ENCODE measurements around the gene GTF2H4. TPM values are rescaled to one million over a fixed set of nuclear protein-coding genes. Genes with fewer than 3 reads are reported as not detected.
A peak's percentile ranks its signal among the peaks of the same experiment; 100 is the strongest.
"Not testable (repeated sequence)": the region's sequence is repeated elsewhere in the genome, so short reads cannot be mapped to it uniquely, and the experiment has no call there.

GTF2H4 gene
- total RNA-seq, 2 donors from 2014 or later, result 43.5 to 46.9 TPM

DNA sequence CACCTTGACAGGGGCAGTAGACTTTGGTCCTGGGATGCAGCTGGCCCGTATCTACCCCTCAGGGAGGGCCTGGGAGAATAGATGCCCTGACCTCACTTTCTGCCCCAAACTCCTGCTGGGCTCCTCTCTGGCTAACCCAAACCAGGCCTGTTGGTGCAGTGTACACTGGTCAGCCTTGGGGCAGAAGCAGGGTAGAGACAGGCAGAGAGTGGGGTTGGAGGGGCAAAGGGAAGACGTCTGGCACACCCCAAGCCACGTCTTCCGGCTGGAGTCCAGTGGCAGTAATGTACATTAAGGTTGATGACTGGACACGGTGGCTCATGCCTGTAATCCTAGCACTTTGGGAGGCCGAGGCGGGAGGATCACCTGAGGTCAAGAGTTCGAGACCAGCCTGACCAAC lies 14.3 kb upstream of the GTF2H4 start:
- Mint-ChIP-seq H3K4me3 (no peak overlapping the region), H3K4me1 (ENCODE audit: low read depth) (no peaks in the 10 kb centered on the region), H3K27me3 (ENCODE audit: low read depth) (no peaks in the 10 kb centered on the region), H3K36me3 (ENCODE audit: insufficient read depth in 2 of 2) (peaks cover 0 to 2% of the 10 kb centered on the region in 2 donors), H3K27ac (no peak overlapping the region), H3K9me3 (no peaks in the 10 kb centered on the region)
- DNase-seq, result no peak
- no peak for ATAC-seq (replicated peaks in 1 of 2)

DNA sequence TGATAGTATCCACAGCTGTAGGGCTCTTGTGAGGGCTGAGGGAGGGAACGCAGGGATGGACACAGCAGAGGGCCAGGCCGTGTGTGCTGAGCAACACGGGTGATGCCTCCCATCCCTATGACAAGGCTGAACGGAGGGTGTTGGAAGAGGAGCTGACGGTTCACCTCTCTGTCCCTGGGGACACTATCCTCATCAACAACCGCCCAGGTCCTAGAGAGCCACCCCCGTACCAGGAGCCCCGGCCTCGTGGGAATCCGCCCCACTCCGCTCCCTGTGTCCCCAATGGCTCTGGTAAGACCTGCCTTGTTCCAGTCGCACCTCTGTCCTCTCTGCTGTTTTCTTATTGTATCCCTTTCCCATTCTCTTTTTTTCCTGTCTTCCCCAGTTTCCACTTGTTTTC lies 13.6 kb upstream of the GTF2H4 start:
- no peak overlapping the region for H3K27ac Mint-ChIP-seq
- ATAC-seq (replicated peaks in 1 of 2), result no peak
- no peaks in the 10 kb centered on the region for H3K4me1 Mint-ChIP-seq (ENCODE audit: low read depth)
- no peaks in the 10 kb centered on the region for H3K27me3 Mint-ChIP-seq (ENCODE audit: low read depth)
- no peak for DNase-seq
- H3K4me3 Mint-ChIP-seq, result no peak overlapping the region
- peaks cover 0 to 2% of the 10 kb centered on the region in 2 donors for H3K36me3 Mint-ChIP-seq (ENCODE audit: insufficient read depth in 2 of 2)
- no peaks in the 10 kb centered on the region for H3K9me3 Mint-ChIP-seq

DNA sequence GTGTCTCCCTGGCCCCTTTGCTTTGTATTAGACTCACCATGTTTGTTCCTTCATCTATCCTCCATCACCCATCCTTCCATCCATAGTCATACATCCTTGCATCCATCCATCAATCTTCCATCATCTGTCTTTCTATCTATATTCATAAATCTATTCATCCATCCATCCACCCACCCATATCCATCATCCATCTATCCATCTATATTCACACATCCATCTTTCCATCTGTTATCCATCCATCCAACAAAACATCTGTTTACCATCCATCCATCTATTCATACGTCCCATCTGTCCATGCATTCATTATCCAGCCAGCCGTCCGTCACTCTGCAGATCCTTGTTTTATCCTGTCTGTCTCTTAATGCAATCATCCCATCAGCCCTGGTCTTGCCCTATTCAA lies 13.1 kb upstream of the GTF2H4 start:
- H3K4me3 Mint-ChIP-seq, result no peak overlapping the region
- no peak for DNase-seq
- ATAC-seq (replicated peaks in 1 of 2), result no peak
- no peaks in the 10 kb centered on the region for H3K27me3 Mint-ChIP-seq (ENCODE audit: low read depth)
- H3K36me3 Mint-ChIP-seq (ENCODE audit: insufficient read depth in 2 of 2), result peaks cover 0 to 2% of the 10 kb centered on the region in 2 donors
- no peak overlapping the region for H3K27ac Mint-ChIP-seq
- H3K4me1 Mint-ChIP-seq (ENCODE audit: low read depth), result no peaks in the 10 kb centered on the region
- H3K9me3 Mint-ChIP-seq, result no peaks in the 10 kb centered on the region

DNA sequence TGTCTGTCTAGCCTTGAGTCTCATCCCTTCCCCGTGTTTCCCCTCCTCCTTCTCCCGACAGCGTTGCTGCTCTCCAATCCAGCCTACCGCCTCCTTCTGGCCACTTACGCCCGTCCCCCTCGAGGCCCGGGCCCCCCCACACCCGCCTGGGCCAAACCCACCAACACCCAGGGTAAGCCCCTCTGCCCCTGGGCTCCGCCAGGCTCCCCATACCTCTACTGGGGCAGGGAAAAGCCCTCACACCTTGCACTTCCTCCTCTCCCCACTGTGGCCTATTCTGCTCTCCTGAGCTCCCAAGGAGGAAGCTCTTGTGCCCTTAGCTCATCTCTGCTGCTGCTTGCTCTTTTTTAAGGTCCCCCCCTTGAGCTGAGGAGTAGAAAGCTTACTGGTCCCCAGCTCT lies 12.7 kb upstream of the GTF2H4 start:
- Mint-ChIP-seq H3K27me3 (ENCODE audit: low read depth) (no peaks in the 10 kb centered on the region), H3K4me1 (ENCODE audit: low read depth) (no peaks in the 10 kb centered on the region), H3K4me3 (no peak overlapping the region), H3K9me3 (no peaks in the 10 kb centered on the region), H3K36me3 (ENCODE audit: insufficient read depth in 2 of 2) (peaks cover 0 to 2% of the 10 kb centered on the region in 2 donors), H3K27ac (no peak overlapping the region)
- DNase-seq (no peak), ATAC-seq (replicated peaks in 1 of 2) (no peak)

DNA sequence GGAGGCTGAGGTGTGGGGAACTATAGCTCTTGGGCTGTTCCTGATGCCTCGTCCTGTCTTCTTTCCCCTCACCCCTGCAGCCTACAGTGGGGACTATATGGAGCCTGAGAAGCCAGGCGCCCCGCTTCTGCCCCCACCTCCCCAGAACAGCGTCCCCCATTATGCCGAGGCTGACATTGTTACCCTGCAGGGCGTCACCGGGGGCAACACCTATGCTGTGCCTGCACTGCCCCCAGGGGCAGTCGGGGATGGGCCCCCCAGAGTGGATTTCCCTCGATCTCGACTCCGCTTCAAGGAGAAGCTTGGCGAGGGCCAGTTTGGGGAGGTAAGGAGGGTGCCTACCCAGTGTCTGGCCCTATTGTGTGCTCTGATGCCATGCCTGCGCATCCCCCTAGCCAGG lies 11.5 kb upstream of the GTF2H4 start:
- ATAC-seq (replicated peaks in 1 of 2) (no peak), DNase-seq (no peak)
- Mint-ChIP-seq H3K27me3 (ENCODE audit: low read depth) (no peaks in the 10 kb centered on the region), H3K9me3 (no peaks in the 10 kb centered on the region), H3K4me1 (ENCODE audit: low read depth) (peaks cover 5% of the 10 kb centered on the region), H3K27ac (no peak overlapping the region), H3K36me3 (ENCODE audit: insufficient read depth in 2 of 2) (peaks cover 0 to 2% of the 10 kb centered on the region in 2 donors), H3K4me3 (no peak overlapping the region)

DNA sequence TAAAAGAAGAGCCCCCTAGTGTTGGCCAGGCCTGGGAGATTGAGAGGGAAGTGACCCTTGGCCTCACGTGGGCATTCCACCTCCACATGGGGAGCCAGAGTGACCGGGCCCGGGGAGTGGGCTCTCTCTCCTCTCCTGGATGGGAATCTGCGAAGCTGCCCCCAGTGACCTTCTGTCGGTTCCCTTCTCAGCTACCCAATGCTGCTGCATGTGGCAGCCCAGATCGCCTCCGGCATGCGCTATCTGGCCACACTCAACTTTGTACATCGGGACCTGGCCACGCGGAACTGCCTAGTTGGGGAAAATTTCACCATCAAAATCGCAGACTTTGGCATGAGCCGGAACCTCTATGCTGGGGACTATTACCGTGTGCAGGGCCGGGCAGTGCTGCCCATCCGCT lies 10.1 kb upstream of the GTF2H4 start:
- Mint-ChIP-seq H3K27me3 (ENCODE audit: low read depth) (no peaks in the 10 kb centered on the region), H3K4me1 (ENCODE audit: low read depth) (peaks cover 5% of the 10 kb centered on the region), H3K4me3 (no peak overlapping the region), H3K27ac (no peak overlapping the region), H3K36me3 (ENCODE audit: insufficient read depth in 2 of 2) (peaks cover 0 to 2% of the 10 kb centered on the region in 2 donors), H3K9me3 (no peaks in the 10 kb centered on the region)
- ATAC-seq (replicated peaks in 1 of 2) (no peak), DNase-seq (no peak)

DNA sequence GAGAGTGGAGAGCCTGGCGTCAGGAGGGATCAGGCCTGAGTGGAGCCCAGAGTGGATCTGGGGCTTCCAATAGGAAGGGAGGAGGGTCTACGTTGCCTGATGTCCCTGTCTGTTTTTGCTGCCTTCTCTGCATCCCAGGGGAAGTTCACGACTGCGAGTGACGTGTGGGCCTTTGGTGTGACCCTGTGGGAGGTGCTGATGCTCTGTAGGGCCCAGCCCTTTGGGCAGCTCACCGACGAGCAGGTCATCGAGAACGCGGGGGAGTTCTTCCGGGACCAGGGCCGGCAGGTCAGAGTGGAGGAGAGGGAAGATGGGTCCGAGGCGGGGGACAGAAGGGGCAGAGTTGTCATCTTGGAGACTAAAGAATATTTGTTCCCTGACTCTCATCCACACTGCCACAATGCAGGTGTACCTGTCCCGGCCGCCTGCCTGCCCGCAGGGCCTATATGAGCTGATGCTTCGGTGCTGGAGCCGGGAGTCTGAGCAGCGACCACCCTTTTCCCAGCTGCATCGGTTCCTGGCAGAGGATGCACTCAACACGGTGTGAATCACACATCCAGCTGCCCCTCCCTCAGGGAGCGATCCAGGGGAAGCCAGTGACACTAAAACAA lies 9.2 kb upstream of the GTF2H4 start:
- no peak for ATAC-seq (replicated peaks in 1 of 2)
- no peak overlapping the region for H3K4me3 Mint-ChIP-seq
- H3K27ac Mint-ChIP-seq, result no peak overlapping the region

DNA sequence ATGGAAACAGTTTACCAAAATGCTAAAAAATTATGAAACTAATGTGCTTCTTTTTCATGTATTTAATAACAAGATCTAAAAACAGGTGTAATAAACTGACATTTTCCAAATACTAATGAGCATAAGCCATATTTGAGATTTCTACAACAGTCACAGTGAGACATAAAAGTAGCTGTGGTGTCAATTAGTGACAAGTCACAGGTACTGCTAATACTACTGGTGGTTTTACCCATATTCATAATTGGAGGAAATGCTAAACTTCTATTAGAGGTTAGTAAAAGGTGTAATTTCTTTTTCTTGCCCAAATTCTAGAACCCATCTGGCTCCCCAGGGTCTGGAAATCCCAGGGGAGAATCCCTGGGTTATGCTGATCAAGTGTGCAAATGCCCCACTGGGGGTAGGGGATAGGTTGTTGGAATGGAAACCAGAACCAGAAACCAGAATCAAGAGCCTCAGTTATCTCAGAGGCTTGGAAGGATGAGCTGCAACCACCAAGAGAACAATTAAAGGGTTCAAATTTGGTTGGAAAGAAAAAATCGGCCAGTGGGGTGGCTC lies 7.1 kb upstream of the GTF2H4 start:
- Mint-ChIP-seq H3K9me3 (no peaks in the 10 kb centered on the region), H3K27me3 (ENCODE audit: low read depth) (no peaks in the 10 kb centered on the region), H3K27ac (no peak overlapping the region)

More for the DNA sequence above, 9.2 kb upstream of the GTF2H4 start:
- no peak for DNase-seq
- Mint-ChIP-seq H3K9me3 (no peaks in the 10 kb centered on the region), H3K27me3 (ENCODE audit: low read depth) (no peaks in the 10 kb centered on the region), H3K4me1 (ENCODE audit: low read depth) (peaks cover 5% of the 10 kb centered on the region), H3K36me3 (ENCODE audit: insufficient read depth in 2 of 2) (peaks cover 0 to 2% of the 10 kb centered on the region in 2 donors)

DNA sequence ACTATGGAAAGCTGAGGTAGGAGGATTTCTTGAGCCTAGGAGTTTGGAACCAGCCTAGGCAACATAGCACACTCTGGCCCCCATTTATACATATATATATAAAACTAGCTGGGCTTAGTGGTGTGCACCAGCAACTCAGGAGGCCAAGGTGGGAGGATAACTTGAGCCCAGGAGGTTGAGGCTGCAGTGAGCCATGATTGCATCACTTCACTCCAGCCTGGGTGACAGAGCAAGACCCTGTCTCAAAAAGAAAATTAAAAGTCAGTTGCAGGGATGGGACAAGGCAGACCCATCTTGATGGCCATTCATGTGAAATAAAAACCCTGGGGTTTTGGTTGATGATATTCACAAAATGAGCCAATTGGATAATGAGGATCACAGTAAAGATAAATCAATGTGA lies 6.6 kb upstream of the GTF2H4 start:
- no peaks in the 10 kb centered on the region for H3K36me3 Mint-ChIP-seq (ENCODE audit: insufficient read depth in 2 of 2)
- H3K27ac Mint-ChIP-seq, result no peak overlapping the region
- H3K4me1 Mint-ChIP-seq (ENCODE audit: low read depth), result peaks cover 5% of the 10 kb centered on the region
- ATAC-seq (replicated peaks in 1 of 2) (no peak), DNase-seq (no peak)
- no peak overlapping the region for H3K4me3 Mint-ChIP-seq
- no peaks in the 10 kb centered on the region for H3K27me3 Mint-ChIP-seq (ENCODE audit: low read depth)
- H3K9me3 Mint-ChIP-seq, result no peaks in the 10 kb centered on the region

More for the DNA sequence above, 7.1 kb upstream of the GTF2H4 start:
- no peak overlapping the region for H3K4me3 Mint-ChIP-seq
- DNase-seq, result no peak
- no peak for ATAC-seq (replicated peaks in 1 of 2)
- H3K4me1 Mint-ChIP-seq (ENCODE audit: low read depth), result peaks cover 5% of the 10 kb centered on the region
- H3K36me3 Mint-ChIP-seq (ENCODE audit: insufficient read depth in 2 of 2), result no peaks in the 10 kb centered on the region

DNA sequence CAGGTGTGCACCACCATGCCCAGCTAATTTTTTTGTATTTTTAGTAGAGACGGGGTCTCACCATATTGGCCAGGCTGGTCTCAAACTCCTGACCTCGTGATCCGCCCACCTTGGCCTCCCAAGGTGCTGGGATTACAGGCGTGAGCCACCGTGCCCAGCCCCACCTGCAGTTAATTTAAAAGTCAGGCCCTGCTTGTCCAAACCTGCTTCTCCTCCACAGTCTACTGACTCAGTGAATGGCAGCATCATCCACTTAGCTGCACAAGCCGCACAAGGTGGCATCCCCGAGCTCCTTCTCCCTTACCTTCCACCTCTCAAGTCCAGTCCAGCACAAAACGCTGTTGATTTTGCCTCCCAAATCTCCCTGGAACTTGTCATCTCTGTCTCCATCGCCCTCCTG lies 5.8 kb upstream of the GTF2H4 start:
- not testable (repeated sequence) for DNase-seq; ATAC-seq (replicated peaks in 1 of 2); H3K4me1 Mint-ChIP-seq (ENCODE audit: low read depth); H3K9me3 Mint-ChIP-seq; H3K27me3 Mint-ChIP-seq (ENCODE audit: low read depth); H3K36me3 Mint-ChIP-seq (ENCODE audit: insufficient read depth in 2 of 2); H3K4me3 Mint-ChIP-seq; H3K27ac Mint-ChIP-seq

DNA sequence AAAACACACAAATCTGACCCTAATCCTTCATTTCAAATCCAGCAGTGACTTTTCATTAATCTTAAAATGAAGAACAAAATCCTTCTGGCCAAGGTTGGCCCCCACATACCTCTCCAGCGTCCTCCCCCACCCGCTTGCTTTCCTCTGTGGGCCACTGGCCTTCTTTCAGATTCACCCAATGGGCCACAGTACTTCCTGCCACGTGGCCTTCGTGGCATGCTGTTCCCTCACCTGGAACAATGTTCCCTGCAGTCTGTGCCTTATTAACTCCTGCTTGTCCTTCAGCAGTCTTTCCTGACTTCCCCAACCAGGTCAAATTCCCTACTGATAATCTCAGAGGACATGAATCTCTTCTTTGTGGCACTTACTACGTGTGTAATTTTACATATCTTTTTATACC lies 5.3 kb upstream of the GTF2H4 start:
- ATAC-seq (replicated peaks in 1 of 2) (no peak), DNase-seq (no peak)
- Mint-ChIP-seq H3K27ac (no peak overlapping the region), H3K9me3 (no peaks in the 10 kb centered on the region), H3K4me1 (ENCODE audit: low read depth) (peaks cover 10% of the 10 kb centered on the region), H3K36me3 (ENCODE audit: insufficient read depth in 2 of 2) (no peaks in the 10 kb centered on the region), H3K27me3 (ENCODE audit: low read depth) (no peaks in the 10 kb centered on the region), H3K4me3 (no peak overlapping the region)

DNA sequence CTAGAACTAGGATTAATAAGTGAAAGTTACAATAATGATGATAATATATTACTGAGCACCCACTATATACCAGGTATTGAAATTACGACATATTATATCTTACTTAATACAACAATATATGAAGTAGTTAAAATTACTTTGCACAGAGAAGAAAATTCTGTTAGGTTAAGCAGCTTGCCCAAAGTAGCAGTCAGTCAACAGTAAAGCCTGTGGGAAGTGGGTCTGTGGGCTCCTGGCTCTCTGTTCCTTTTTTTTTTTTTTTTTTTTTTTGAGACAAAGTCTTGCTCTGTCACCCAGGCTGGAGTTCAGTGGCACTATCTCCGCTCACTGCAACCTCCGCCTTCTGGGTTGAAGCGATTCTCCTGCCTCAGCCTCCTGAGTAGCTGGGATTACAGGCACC lies 4.8 kb upstream of the GTF2H4 start:
- DNase-seq (no peak), ATAC-seq (replicated peaks in 1 of 2) (no peak)
- Mint-ChIP-seq H3K27me3 (ENCODE audit: low read depth) (no peaks in the 10 kb centered on the region), H3K9me3 (no peaks in the 10 kb centered on the region), H3K4me1 (ENCODE audit: low read depth) (peaks cover 11% of the 10 kb centered on the region), H3K36me3 (ENCODE audit: insufficient read depth in 2 of 2) (no peaks in the 10 kb centered on the region), H3K27ac (no peak overlapping the region), H3K4me3 (no peak overlapping the region)

DNA sequence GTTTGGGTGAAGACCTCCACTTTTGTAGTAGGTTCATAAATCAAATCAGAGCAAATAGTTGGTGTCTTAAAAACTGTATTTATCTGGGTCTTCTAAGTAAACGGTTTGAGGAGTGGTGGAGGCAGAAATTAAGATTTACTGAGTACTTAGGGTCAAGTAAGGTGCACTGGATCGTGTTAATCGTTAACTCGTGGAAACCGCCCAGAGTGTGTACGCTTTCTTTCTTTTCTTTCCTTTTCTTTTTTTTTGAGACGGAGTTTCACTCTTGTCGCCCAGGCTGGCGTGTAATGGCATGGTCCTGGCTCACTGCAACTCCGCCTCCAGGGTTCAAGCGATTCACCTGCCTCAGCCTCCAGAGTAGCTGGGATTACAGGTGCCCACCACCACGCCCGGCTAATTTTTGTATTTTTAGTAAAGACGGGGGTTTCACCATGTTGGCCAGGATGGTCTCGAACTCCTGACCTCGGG lies 683 bp upstream of the GTF2H4 start:
- H3K9me3 Mint-ChIP-seq; H3K27me3 Mint-ChIP-seq (ENCODE audit: low read depth); H3K27ac Mint-ChIP-seq; H3K36me3 Mint-ChIP-seq (ENCODE audit: insufficient read depth in 2 of 2); DNase-seq; ATAC-seq (replicated peaks in 1 of 2): not testable (repeated sequence)
- peaks cover 26% of the 10 kb centered on the region for H3K4me1 Mint-ChIP-seq (ENCODE audit: low read depth)
- H3K4me3 Mint-ChIP-seq, result peak overlapping the region; percentile 94 to 96

DNA sequence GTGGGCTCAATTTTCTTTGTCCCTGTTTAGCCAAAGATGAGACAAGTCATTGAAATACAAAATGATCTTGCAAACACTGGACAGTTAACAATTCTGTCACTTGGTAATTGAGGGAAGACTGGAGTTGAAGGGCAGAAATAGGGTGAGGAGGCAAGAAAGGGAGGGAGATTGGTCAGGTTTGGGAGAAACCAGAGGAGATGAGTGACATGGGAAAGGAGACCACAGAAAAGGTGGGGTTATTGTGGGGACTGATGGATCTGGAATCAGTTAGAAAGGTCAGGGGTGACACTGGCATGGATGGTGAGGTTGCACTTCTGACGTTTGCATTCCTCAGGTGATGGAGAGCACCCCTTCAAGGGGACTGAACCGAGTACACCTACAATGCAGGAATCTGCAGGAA lies 693 bp downstream of the GTF2H4 start:
- H3K27ac Mint-ChIP-seq, result peak overlapping the region; percentile 88
- no peaks in the 10 kb centered on the region for H3K9me3 Mint-ChIP-seq

More for the DNA sequence above, 693 bp downstream of the GTF2H4 start:
- Mint-ChIP-seq H3K27me3 (ENCODE audit: low read depth) (no peaks in the 10 kb centered on the region), H3K4me1 (ENCODE audit: low read depth) (peaks cover 39% of the 10 kb centered on the region), H3K4me3 (peak overlapping the region; percentile 94 to 96), H3K36me3 (ENCODE audit: insufficient read depth in 2 of 2) (peaks cover 0 to 11% of the 10 kb centered on the region in 2 donors)
- no peak for ATAC-seq (replicated peaks in 1 of 2)
- DNase-seq, result no peak
